Ramos (cell line): ENCODE data around the gene TBC1D14.

Experiments used
- in situ Hi-C: fragments of 300-500 bp; cut with MboI; formaldehyde crosslinking; loops from one replicate; pipeline ENCODE4 v1.14.3; 2022; ENCODE audit warnings: low sequenced_read_pairs; ENCODE audit not compliant: unreplicated experiment

TBC1D14 gene

DNA sequence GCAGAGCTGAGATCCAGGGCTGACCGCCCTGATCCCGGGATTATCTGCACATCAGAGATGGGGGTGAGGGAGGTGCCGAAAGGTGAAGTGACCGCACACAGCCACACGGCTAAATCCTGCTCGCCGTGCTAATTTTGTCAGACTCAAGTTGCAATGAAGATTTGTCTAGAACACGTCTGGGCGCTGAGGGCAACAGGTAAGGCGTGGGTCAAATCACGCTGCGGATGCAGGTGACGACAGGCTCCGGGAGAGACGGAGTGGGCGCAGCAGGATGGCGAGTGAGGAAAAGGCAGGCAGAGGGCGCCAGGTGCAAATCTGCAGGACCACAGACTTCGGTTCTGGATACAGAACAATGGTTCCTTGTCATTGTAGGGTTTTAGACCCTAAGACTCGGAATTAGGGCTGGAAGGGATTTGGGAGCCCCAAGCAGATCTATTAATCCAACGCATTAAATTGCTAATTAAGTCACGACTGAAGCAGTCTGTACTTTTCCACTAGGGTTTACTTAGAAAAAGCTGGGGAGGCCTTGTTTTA is 1.9 kb upstream of the TBC1D14 start:
- in situ Hi-C loops: no loop called here

- in situ Hi-C loops: no loop called here
These were observed 1.1 kb upstream of the TBC1D14 start for GRCh38 chr4:6908432-6909112.

DNA sequence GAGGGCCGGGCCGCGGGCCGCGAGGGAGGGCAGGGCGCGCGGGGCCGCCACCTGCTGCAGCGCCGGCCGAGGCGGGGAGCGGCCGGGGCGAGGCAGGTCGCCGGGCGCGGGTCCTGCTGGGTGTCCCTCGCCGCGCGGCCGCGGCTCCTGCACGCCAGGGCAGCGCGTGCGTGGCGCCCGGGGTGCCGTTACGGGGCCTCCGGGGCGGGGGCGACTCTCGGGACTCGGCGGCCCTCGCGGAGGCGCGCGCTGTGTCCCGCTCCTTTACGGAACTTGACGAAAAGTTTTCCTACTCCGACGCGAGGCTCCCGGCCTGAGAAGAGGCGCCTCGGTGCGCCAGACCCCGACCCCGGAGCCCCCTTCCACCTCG is 329 bp downstream of the TBC1D14 start:
- in situ Hi-C loops: loop anchor here (5.0 kb wide), 1 partner anchor 77 kb away; no protein-coding TSS in a partner anchor

- in situ Hi-C loops: loop anchor here (5.0 kb wide), 1 partner anchor 77 kb away; no protein-coding TSS in a partner anchor
These were observed 824 bp downstream of the TBC1D14 start for GRCh38 chr4:6910340-6910959.

- in situ Hi-C loops: loop anchor here (5.0 kb wide), 1 partner anchor 76 kb away; no protein-coding TSS in a partner anchor
These were observed 1.6 kb downstream of the TBC1D14 start for GRCh38 chr4:6910960-6911874.

GRCh38 chr4:6911917-6912316 is 2.3 kb downstream of the TBC1D14 start:
- in situ Hi-C loops: loop anchor here (5.0 kb wide), 1 partner anchor 75 kb away; no protein-coding TSS in a partner anchor

DNA sequence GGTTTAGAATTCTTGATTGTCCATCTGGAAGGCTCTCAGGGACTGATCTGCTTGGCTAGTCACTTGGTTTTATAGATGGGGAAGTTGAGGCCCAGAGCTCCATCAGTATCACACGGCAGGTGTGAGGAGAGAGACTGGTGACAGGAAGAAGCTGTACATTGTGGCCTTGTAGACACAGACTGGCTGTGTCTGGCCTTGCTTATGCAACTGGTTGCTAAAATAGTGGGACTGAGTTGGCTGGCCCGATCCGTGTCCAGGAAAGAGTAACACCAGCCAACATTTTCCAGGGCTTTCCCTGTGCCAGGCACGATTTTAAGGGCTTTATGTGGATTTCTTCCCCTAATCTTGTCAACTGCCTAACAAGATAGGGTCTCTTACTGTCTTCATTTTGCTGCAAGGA is 2.8 kb downstream of the TBC1D14 start:
- in situ Hi-C loops: loop anchor here (5.0 kb wide), 1 partner anchor 75 kb away; no protein-coding TSS in a partner anchor

DNA sequence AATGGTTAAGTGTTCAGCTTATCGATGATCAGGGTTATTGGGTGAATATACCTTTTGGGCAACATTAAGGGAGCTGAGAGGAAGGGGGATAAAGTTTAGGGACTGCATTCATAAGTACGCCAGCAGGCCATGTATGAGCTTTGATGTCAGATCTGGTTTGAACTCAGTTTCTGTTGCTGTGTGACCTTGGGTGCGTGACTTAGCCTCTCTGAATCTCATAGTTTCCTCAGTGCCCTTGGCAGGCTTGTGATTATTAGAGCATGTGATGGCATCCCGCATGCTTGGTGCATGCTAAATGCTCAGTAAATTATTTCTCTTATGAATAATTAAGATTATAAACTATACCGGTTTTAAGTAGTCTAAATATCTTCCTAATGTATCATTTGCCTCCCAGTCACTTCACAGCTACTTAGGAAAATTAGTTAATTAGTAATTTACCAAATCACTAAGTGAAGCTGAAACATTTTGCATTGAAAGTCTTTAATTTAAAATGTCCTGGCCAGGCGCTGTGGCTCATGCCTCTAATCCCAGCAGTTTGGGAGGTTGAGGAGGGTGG is 3.8 kb downstream of the TBC1D14 start:
- in situ Hi-C loops: loop anchor here (5.0 kb wide), 1 partner anchor 74 kb away; no protein-coding TSS in a partner anchor

DNA sequence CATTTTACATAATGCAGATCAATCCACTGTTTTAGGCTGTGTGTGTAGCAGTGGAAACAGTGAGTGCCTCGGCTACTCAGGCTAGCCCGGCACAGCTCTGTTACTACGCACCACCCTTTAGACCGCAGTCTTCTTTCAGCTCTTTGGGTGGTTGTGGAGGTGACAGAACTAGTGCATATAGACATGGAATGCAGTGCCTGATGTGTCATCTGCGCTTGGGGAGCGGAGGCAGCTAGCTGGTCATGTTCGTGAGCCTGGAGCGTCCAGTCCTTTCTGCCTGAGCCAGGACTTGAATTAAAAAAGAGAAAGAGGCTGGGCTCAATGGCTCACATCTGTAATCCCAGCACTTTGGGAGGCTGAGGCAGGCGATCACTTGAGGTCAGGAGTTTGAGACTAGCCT is 4.8 kb downstream of the TBC1D14 start:
- in situ Hi-C loops: loop anchor here (5.0 kb wide), 1 partner anchor 73 kb away; no protein-coding TSS in a partner anchor

- in situ Hi-C loops: no loop called here
These were observed 5.7 kb downstream of the TBC1D14 start for GRCh38 chr4:6915041-6916005.

DNA sequence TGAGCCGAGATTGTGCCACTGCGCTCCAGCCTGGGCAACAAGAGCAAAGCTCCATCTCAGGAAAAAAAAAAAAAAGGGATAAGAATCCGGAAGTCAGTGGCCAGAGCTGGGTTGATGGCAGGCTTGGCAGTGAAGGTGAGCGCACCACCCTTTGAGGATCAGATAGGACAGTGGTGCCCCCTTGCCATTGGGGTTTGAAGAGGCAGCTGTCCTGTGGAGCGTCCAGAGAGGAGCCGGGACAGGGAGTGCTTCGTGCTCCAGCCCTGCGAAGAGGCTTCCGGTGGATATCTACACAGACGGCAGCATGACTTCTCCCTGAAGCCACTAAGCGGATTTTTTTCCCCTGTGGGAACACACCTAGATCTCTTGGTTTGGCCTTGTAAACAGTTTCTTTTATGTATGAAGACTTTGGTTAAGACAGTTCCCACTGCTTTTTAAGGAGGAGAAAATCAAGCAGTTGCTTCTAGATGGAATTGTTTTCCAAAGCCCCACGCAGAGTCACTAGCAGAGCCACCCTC is 6.5 kb downstream of the TBC1D14 start:
- in situ Hi-C loops: no loop called here

DNA sequence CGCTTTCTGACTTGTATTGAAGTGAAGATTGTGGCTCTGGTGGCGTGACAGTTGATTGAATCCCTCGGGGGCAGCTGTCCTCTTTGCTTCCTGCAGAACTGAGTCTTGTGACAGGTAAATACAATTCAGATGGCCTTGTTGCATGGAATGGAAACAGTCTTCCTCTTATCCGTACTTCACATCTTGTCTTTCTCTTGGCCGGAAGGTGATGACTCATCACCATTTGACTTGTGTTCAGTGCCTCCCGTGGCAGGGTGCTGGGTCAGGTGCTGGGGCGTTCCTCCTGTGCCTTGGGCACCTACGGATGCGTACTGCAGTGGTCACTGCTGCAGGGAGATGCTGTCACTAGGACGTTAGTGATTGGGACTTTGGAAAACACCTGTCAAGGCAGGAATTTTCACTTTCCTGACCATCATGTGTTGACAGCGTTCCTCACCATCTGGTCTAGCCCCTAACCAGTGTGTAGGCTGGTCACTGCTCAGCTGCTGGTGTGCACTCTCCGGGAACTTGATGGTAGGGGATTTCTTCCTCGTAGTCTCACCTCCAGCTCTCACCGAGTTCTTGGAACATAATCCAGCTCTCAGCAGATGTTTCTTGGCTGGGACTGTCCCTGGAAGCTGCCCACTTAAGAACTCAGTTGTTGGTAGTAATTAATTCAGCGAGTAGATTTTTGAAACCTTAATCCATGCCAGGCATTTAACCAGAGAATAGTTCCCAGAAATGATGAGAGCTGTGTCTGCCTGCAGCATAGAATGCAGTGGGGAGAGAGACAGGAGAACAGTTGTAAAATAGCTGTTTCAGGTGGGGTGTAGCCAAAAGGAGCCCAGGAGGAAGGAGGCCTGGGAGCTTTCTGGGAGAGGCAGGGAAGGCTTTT is 7.2 kb downstream of the TBC1D14 start:
- in situ Hi-C loops: no loop called here

GRCh38 chr4:6917461-6918271 is 8.0 kb downstream of the TBC1D14 start:
- in situ Hi-C loops: no loop called here

DNA sequence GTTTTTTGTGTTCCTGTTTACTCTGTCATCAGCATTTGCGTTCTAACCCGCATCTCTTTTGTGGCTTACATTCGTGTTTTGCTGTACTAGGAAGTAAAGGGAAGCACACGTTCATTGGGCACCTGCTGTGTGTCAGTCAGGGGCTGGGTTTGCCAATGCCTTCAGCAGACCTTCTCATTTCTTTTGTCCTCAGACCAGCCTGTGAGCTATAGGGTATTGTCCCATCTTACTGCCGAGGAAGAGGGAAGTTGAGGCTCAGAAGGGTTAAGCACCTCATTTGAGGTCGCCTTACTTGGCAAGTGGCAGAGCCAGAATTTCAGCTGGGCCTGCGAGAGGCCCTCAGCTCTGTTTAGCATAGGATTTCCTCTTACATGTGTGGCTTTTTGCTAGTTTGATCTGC is 8.7 kb downstream of the TBC1D14 start:
- in situ Hi-C loops: no loop called here

DNA sequence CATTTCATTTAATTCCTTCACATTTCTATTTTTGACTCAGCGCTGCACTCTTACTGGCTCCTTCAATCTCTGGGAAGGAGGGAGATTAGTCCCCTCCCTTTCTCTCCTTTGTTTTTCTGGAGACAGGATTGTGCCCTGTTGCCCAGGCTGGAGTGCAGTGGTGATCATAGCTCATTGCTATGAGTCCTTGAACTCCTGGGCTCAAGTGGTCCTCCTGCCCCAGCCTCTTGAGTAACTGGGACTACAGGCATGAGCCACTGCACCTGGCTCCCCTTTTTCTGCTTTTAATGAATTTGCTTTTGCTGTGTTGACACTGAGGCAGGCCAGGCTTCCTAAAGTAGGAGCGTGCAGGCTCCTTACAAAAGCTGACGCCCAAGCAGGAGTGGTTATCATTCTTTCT is 10.5 kb downstream of the TBC1D14 start:
- in situ Hi-C loops: no loop called here

GRCh38 chr4:6923507-6923906 is 13.9 kb downstream of the TBC1D14 start:
- in situ Hi-C loops: no loop called here

DNA sequence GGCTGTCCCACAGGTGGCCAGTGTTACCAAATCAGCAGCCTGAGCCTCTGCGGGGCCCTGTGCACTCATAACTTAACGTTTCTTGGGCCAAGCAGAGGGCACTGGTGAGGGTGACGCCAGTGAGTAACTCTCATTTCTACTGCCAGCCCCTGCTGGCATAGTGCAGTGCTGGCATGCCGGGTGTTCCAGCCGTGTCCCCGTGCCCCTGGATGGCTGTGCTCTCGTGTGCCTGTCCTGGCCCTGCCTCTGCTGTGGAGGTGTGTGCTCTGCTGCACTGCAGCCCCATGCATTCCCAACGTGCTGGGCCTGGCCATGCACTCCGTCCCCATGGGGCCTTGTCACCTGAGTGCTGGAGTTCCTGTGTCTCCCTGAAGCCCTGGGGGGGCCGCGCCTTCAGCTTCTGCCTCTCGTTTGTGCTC is 14.7 kb downstream of the TBC1D14 start:
- in situ Hi-C loops: no loop called here
